RCC 7860 (cell line): ENCODE results near the gene ARID1B.

Experiments used
- DNase-seq: peaks from one replicate; pipeline ENCODE4 v3.0.0-alpha.2; 2015; ENCODE audit warnings: low spot score
- FAIRE-seq: peaks from 2 replicates; lab custom pipeline; 2012; peaks lifted over from hg19 to GRCh38; lab: Jason Lieb, UNC

The ARID1B gene

DNA sequence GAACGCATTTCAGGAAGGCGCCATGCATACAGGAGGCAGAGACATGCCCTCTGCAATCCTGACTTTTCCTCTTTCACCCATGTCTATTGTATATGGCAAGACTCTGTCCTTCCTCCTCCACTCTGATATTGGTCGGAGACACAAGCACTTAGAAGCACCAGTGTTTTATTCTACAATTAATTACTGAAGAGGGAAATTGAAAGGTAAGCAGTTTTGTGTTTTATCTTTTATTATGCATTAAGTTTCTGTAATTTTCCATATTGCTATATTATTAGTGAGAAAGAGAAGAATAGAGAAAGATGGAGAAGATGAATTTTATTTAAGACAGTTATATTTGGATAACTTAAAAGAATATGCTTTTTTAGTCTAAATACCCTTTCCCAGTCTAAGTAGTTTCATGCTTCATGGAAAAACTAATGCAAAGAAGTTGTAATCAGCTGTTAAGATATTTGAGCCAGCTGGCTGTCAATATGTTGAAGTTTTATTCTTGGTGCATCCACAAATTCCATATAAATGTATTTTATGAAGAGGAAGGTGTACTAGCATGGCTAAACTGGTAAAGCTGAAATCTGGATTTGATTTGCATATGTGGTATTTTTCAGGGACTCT lies 13.6 kb downstream of the ARID1B start:
- DNase-seq (no peak), FAIRE-seq (no peak)

DNA sequence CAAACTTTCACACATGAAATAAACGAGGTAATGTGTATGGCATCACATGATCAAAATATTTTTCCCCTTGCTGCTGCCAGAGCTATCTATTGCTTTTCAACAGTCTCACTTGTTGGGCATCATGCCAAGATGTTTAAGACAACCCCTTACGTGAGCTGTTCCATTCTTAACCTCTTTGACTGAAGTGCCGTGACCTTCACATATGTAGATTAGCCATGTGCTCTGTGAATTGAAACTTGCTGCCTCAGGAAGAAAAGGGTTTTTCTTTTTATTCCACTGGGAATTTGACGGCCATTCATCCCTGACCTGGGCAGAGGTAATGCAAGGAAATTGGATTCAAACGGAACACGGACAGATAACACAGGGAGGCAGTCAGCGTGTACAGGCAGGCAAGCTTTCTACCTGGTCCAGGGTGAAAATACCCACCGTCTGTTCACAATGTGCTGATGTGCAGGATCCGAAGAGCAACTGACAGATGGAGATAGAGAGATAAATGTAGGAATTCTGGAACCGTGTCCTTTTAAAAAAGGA lies 14.2 kb downstream of the ARID1B start:
- DNase-seq = no peak

DNA sequence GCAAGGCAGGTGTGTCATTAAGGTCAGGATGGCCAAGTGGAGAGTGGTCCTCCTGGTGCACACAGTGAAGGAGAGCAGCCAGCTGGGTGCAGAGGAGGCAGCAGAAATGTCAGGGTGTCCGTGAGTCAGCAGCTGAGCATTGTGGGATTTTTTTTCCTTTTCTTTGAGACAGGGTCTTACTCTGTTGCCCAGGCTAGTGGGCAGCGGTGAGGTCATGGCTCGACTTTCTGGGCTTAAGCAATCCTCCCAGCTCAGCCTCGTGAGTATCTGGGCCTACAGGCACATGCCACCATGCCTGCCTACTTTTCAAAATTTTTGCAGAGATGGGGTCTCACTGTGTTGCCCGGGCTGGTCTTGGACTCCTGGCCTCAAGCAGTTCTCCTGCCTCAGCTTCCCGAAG lies 16.0 kb downstream of the ARID1B start:
- DNase-seq = no peak
- no peak for FAIRE-seq

More for the DNA sequence above, 14.2 kb downstream of the ARID1B start:
- no peak for FAIRE-seq

DNA sequence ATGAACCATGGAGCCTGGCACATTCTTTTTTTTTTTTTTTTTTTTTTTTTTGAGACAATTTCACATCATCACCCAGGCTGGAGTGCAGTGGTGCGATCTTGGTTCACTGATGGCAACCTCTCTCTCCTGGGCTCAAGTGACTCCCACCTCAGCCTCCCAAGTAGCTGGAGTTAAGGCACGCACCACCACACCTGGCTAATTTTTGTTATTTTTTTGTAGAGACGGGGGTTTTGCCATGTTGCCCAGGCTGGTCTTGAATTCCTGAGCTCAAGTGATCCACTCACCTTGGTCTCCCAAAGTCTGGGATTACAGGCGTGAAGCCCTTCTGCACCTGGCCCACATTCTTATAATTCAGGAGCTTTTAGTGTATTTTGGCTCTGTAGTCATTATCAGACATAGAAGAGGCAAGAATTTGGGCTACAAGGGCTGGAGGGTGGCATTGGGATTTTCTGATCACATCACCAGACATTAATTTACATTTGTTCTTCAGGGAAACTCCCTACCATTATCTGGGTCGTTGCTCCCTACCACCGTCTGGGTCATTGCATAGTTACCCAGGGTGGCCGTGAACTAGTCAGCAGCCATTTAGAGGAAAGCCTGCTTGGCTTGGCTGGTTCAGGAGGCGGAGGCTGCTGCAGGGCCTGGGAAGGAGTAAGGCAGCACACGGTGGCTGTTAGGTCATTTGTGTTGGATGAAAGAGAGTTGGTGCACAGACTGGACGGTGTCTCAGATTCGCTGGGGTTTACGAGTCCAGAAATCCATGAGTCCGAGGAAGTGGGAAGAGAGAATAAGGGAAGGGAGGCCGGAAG lies 17.6 kb downstream of the ARID1B start:
- DNase-seq (peak; percentile 76), FAIRE-seq (peak; percentile 78)

DNA sequence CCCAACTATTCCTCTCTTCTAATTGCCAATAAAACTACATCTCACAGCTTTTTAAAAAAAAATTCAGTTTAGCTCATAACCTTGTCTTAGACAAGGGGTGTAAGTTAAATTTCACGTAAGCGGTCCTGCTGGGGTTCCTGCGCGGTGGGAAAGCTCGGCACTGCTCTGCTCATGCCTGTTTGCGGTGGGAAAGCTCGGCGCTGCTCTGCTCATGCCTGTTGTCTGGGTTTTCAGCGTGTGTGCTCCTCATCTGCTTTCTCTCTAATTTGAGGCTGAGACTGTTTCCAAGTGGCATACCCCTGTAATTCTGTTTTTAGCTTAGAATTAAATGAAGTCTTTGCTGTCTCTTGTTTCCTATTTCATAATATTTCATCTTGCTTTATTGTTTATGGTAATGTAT lies 18.6 kb downstream of the ARID1B start:
- DNase-seq = no peak
- no peak for FAIRE-seq

DNA sequence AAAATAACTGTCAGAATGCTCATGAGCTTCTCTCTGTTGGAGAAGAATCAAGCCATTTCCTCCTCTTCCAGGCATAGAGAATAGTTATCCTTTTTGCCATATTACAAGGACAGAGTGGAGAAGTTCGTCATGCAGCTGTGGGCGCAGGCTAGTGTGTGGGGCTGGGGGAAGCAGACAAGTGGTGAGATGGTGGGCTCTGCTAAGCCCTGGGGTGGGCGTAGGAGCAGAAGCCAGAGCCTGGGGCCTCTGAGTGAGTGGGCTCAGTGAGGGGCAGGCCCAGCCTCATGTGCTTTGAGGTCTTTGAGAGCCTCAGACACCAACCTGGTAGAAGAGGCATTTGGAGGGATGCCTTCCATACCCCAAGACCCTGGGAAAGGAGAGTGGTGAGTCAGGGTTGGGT lies 19.4 kb downstream of the ARID1B start:
- DNase-seq (no peak), FAIRE-seq (no peak)

DNA sequence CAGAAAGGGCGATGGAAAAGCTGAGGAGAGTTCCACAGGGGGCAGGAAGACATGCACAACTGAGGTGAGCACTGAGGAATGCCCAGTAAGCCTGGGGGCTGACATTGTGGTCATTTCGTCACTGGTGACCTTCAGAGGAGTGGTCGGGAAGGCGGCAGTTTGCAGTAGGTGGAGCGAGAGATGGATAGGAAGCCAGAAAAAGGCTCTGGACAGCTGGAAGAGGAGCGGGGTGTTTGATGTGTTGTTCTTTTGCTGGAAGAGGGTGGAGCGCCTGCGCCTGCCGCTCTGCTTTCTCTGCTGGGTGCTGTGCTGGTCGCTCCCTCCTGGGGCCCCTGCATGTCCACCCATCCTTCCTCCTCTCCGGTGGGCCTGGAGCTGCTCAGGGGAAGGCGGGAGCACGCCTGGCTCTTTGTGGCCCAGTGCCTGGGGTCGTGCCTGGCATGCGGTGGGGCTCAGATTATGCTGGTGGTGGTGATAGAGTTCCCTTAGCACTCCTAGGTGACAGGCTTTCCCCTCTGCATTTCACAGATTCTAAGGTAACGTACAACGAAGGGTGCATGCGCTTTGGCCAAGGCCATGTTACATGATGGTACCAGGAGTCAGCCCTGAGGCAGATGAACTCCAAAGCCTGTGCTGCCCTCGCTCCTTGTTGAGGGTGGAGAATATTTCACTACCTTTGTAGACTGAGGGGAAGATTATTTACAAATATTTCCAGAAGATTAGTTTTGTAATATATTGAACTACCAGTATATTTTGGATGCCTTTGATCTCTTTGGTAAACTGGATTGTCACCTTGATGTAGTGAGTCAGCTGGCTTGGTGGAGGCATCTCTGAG lies 20.9 kb downstream of the ARID1B start:
- FAIRE-seq (no peak), DNase-seq (no peak)

DNA sequence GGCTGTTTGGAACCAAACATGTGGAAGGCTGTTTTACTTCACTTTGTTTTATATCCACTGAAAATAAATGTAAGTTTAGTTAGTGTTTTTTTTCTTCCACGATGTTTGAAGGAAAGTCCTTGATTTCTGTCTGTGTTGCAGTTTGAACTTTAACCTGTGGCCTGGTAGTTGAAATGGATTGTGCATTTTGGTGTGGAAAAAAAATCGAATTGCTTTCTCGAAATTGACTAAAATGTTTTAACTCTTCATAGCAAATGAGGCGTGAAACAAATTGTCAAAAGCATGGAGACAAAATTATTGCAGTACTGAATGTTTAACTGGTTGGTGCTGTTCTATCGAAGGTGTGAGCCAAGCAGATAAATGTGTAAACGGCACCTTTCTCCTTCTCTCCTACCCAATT lies 24.5 kb downstream of the ARID1B start:
- FAIRE-seq = no peak
- DNase-seq = no peak

DNA sequence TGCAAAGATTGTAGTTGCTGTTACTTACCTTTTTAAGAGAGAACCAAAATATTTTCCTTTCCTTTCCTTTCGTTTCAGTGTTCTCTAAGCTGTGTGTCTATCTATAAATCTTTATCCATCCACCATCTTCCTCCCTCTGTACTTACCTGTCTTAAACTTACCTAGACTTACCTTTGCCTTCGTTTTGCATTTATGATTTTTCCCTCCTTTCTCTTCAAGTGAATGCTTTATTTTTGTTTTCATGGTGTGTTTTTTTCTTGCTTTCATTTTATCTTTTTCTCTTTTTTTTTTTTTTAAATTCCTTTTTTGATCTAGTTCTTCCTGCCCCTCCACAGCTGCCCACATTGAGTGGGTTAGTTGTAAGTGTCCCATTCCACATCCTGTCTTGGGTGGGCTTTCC lies 26.2 kb downstream of the ARID1B start:
- FAIRE-seq (no peak), DNase-seq (no peak)

DNA sequence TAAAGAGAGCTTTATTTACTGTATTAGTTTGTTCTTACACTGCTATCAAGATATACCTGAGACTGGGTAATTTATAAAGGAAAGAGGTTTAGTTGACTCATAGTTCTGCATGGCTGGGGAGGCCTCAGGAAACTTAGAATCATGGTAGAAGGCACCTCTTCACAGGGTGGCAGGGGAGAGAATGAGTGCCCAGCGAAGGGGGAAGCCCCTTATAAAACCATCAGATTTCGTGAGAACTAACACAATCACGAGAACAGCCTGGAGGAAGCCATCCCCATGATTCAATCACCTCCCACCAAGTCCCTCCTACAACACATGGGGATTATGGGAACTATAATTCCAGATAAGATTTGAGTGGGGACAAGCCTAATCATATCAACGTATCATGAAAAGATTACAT lies 27.2 kb downstream of the ARID1B start:
- FAIRE-seq (no peak), DNase-seq (no peak)

DNA sequence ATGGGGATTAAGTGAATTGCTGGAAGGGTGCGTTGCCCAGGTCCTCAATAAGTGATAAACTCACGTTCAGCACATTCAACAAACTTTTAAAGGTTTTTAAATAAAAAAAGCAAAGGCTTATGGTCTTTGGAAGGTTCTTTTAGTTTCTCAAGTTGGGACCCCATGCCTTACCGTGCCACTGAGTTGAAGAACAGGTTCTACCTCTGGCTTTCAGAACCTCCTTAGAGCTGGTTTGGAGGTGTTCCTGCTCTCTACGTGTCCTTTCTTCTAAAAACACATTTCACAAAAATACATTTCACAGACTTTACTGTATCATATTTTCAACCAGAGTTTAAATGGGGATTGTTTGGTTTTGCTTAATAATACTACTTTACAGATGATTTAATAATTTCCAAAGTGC lies 29.0 kb downstream of the ARID1B start:
- DNase-seq = no peak
- no peak for FAIRE-seq

DNA sequence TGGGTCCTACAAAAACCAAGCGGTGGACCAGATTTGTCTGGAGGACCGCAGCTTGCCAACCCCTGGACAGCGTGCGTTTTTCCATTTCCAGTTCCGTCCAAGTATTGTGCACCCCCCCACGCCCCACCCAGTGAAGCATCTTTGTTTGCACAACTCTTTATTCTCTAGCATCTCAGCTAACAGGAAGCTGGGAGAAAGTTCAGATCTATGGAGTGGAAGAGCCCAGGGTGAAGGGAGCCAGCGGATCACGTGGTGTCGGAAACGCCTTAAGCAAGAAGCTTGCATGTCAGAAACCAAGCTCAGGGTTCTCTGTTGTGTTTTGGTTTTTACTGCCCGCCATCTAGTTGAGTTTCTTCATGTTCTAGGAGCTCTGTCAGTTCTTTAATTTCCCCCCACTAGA lies 29.9 kb downstream of the ARID1B start:
- no peak for DNase-seq
- FAIRE-seq = no peak

DNA sequence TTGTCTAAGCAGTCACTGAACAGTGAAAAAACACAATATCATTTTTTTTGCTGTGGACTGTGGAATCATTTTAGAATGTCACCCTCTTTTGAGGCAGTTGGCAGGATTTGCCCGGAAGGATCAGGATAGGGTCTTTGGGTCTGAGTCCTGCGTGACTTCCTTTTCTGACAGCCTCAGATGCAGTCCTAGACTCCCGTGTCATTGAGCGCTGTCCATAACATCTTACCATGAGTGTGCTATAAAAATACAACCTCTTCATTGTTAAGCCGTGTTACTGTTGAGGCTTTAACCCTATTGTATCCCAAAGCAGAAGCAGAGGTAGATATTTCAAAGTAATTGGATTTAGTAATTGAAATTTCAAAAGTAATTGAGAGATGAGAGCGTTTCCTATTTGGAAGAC lies 30.6 kb downstream of the ARID1B start:
- DNase-seq (no peak), FAIRE-seq (no peak)

DNA sequence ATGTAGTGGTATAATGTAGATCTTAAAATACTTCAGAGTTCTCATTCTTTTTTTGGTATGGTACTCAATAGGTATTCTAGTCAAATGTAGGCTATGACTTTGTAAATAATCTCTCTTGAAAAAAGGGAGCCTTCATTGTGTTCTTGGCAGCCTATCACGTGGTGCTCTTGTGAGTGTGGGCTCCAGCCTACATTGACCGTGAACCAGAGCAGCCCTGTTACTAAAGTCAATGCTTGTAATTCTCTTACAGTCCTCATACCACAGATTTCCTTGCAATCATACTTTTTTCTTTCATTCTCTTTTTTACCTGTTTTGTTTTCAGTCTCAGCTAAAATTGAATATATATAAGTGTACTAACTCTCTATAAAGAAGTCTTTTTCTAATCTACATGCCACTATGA lies 31.1 kb downstream of the ARID1B start:
- no peak for FAIRE-seq

DNA sequence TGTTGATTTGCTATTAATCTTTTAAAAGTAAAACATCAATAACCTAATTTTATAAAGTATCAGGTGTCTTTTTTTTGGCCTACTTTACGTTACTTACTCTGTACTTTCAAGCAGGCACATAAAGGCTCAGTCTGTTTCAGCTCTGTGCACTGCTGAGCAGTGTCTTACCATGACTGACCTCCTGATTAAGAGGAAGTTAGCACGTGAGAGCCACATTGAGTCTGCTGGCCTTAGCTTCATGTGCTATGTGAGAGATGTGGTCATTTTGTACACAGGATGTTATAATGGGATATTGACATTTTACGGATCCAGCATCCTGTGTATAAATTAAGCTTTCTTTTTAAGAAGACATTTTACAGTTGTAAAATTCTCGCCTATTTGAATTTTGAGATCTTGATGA lies 31.9 kb downstream of the ARID1B start:
- FAIRE-seq (no peak), DNase-seq (no peak)

More for the DNA sequence above, 31.1 kb downstream of the ARID1B start:
- DNase-seq = no peak

DNA sequence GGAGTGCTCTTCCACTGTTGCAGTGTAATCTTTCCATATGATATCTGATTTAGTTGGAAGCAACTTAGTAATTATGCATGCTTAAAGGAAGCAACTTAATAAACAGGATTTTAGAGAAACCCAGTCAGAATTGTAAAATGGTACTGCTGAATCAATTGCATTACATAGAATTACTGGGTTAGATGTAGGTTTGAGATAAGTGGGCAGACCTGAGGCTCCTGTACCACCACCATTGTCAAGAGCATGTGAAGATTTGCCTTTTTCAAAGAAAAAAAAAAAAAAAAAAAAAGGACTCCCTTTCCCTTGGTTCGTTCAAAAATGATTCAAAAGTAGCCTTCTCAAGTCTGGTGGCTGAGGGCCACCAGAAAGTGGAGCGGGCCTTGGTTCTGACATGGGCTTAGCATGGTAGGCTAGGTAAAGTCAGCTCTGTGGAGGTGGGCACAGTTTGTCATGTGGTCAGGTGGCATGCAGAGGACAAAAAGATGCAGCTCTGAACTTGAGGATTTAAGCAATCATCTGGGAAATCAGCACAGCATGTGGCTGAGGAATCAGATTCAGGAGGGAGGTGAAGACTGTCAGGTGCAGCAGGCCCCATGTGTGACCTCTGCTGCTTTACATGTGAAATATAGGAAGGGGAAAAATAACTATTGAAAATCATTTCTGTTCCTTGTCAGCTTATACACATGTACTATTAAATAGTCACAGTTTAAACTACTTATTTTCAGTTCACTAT lies 32.4 kb downstream of the ARID1B start:
- no peak for DNase-seq
- no peak for FAIRE-seq

DNA sequence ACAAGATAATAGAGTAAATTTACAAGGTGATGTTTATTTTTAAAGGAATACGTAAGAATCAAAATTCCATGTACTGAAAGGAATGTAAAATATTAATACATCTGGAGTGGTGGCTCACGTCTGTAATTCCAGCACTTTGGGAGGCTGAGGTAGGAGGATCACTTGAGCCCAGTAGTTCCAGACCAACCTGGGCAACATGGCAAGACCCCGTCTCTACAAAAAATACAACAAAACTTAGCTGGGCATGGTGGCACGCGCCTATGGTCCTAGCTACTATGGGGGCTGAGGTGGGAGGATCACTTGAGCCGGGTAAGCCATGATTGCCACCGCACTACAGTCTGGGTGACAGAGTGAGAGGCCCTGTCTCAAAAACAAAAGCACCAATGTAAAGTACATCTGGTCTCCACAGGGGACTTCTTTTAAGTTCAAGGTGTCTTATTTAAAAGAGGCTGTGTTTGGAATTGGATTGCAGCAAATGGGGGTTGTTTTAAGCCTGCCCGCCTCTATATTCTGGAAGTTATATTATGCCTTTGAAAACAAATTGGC lies 36.9 kb downstream of the ARID1B start:
- FAIRE-seq (no peak), DNase-seq (no peak)

DNA sequence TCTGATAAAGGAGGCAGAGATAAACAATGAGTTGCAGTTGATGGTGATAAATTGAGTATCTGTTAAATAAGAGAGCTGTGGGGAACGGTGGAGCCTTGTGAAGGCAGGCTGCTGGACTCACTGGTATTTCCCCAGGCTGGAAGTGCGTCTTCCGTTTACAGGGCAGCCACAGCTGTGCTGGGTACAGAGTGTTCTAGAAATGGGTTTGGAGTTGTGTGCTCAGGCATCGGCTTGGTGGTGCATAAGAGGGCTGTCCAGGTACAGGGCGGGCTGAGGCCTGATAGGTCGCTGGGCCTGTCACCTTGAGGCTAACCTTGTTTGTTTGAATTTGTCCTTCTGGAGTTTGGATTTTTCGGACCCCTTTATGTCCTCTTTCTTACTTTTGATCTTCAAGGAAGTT lies 39.3 kb downstream of the ARID1B start:
- no peak for FAIRE-seq
- DNase-seq = no peak

DNA sequence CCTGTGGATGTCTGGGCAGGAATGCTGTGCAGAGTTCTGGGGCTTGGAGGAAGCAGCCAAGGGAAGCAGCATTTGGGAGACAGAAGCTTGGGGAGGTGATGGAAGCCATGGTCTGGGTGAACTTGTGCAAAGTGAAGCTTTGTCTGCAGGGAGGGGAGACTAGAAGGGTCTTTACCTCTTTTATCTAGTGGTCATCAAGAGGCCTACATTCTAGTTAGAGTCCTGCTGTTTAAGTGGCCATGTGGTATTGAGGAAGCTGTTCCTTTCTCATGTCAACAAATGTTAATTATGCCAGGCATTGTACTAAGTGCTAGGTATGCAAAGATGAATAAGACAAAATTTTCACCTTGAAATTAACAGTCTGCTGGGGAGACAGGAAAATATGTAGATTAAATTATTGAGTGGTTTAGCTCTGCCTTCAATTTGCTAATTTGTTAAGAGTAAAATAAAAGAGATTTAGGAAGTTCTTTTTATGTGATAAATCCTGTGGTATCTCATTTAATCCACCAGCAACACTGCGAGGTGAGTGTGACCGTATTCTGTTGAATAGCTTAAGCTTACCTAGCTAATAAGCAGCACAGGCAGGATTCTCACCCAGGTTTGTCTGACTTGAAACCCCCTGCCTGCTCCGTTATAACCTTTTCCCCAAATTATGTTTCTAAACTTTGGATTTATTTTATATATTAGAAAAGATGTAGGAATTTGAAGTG lies 43.1 kb downstream of the ARID1B start:
- DNase-seq = no peak
- FAIRE-seq = no peak

DNA sequence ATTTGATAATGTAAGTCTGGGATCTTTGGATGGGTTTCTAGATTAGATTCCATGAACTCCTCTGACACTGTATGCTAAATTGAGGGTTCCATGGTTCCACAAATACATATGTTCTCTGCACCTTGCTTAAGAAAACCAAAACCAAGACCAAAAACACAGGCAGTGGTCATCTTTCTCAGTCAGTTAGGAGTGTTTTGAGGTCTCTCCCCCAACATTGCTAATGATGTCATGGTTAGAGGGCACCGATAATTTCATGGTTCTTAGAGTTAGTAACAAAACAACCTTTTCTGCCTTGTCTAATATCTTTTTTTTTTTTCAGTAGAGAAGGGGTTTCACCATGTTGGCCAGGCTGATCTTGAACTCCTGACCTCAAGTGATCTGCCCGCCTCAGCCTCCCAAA lies 44.5 kb downstream of the ARID1B start:
- no peak for FAIRE-seq
- no peak for DNase-seq
